H1 (cell line): Measurements from ENCODE around the gene ARL5C.

ENCODE experiments used
- EZH2 ChIP-seq: fragments of 200-600 bp; sonication (generic); IDR thresholded peaks from 2 replicates; pipeline ENCODE4 v1.7.1; 2012; ENCODE audit warnings: low read depth, mild to moderate bottlenecking, moderate library complexity, low read length, inconsistent platforms; ENCODE audit not compliant: severe bottlenecking
- KDM1A ChIP-seq: fragments of 200-600, 300-600 bp; sonication (generic); IDR thresholded peaks from 2 replicates; pipeline ENCODE4 v1.7.1; 2016; ENCODE audit warnings: mild to moderate bottlenecking, low read length, borderline replicate concordance
- TF ChIP-seq, protein P1 (sequence below), 3 experiments: IDR thresholded peaks; 1 replicate in 2 of 3; 2 replicates in 1 of 3; pipeline versions ENCODE4 v1.5.1 to v1.6.1; 2011; ENCODE audit warnings: low read length in 3 of 3, mild to moderate bottlenecking in 3 of 3, inconsistent platforms in 2 of 3, low read depth in 1 of 3, moderate library complexity in 1 of 3; ENCODE audit not compliant: insufficient read depth in 1 of 3; ENCODE audit errors: control extremely low read depth in 1 of 3

GRCh38 chr17:39144416-39144840 lies 21.5 kb downstream of the ARL5C start:
- no peak for TF ChIP-seq EZH2
- no peak for TF ChIP-seq KDM1A
- TF ChIP-seq, protein P1, sequence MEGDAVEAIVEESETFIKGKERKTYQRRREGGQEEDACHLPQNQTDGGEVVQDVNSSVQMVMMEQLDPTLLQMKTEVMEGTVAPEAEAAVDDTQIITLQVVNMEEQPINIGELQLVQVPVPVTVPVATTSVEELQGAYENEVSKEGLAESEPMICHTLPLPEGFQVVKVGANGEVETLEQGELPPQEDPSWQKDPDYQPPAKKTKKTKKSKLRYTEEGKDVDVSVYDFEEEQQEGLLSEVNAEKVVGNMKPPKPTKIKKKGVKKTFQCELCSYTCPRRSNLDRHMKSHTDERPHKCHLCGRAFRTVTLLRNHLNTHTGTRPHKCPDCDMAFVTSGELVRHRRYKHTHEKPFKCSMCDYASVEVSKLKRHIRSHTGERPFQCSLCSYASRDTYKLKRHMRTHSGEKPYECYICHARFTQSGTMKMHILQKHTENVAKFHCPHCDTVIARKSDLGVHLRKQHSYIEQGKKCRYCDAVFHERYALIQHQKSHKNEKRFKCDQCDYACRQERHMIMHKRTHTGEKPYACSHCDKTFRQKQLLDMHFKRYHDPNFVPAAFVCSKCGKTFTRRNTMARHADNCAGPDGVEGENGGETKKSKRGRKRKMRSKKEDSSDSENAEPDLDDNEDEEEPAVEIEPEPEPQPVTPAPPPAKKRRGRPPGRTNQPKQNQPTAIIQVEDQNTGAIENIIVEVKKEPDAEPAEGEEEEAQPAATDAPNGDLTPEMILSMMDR (IDR thresholded peaks at IDR 0.05; ENCODE audit: control extremely low read depth in 1 of 3, insufficient read depth in 1 of 3, low read depth in 1 of 3, low read length in 3 of 3) = no peak
